Coronary artery (tissue), 2 donors: ENCODE results near the gene SLC27A4.
A peak's percentile ranks its signal among the peaks of the same experiment; 100 is the strongest.

Source experiments
- DNase-seq: peaks from one replicate; pipeline ENCODE4 v3.0.0-alpha.2; 2017; ENCODE audit warnings: low spot score
- H3K27ac ChIP-seq, 2 donors: fragments of 200-600 bp; sonication (generic); one replicate each; pipeline ENCODE4 v1.5.1; 2016 to 2019
- H3K4me3 ChIP-seq: fragments of 200-600 bp; sonication (generic); 2 replicates; pipeline ENCODE4 v1.5.1; 2016; ENCODE audit warnings: mild to moderate bottlenecking, moderate library complexity
- TF ChIP-seq, protein P1 (sequence below): fragments of 200-600 bp; sonication (generic); IDR thresholded peaks from one replicate; pipeline ENCODE4 v1.5.1; 2019; ENCODE audit warnings: antibody characterized with exemption

SLC27A4 gene

GRCh38 chr9:128340691-128341434 lies 536 bp downstream of the SLC27A4 start:
- no peak for DNase-seq
- peak overlapping the region; percentile 96 for H3K4me3 ChIP-seq
- TF ChIP-seq, protein P1, sequence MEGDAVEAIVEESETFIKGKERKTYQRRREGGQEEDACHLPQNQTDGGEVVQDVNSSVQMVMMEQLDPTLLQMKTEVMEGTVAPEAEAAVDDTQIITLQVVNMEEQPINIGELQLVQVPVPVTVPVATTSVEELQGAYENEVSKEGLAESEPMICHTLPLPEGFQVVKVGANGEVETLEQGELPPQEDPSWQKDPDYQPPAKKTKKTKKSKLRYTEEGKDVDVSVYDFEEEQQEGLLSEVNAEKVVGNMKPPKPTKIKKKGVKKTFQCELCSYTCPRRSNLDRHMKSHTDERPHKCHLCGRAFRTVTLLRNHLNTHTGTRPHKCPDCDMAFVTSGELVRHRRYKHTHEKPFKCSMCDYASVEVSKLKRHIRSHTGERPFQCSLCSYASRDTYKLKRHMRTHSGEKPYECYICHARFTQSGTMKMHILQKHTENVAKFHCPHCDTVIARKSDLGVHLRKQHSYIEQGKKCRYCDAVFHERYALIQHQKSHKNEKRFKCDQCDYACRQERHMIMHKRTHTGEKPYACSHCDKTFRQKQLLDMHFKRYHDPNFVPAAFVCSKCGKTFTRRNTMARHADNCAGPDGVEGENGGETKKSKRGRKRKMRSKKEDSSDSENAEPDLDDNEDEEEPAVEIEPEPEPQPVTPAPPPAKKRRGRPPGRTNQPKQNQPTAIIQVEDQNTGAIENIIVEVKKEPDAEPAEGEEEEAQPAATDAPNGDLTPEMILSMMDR = no peak
- H3K27ac ChIP-seq = peak overlapping the region in 1 of 2 donors; percentile 92

DNA sequence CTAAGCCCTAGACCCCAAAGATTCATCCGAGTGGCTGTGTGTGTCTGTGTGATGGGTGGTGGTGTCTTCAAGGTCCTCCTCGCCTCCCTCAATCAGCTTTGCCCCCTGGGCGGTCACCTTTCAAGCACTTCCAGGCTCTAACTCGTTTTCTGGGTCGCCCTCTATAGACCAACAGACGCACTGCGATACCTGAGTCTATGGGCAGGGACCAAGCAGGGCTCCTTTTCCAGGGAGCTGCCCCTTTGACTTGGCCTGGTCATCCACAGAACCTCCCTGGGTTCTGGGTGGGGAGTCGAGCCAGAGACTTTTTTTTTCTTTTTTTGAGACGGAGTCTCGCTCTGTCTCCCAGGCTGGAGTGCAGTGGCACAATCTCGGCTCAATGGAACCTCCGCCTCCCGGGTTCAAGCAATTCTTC lies 1.1 kb downstream of the SLC27A4 start:
- DNase-seq = no peak
- Histone ChIP-seq H3K27ac (no peak overlapping the region), H3K4me3 (peak overlapping the region; percentile 96)
- TF ChIP-seq, protein P1 = no peak

GRCh38 chr9:128342971-128343680 lies 2.8 kb downstream of the SLC27A4 start:
- Histone ChIP-seq H3K27ac (no peak overlapping the region), H3K4me3 (no peak overlapping the region)
- DNase-seq = no peak
- TF ChIP-seq, protein P1 = no peak

- Histone ChIP-seq H3K27ac (no peak overlapping the region), H3K4me3 (no peak overlapping the region)
- DNase-seq = no peak
- TF ChIP-seq, protein P1 = no peak
Measured at GRCh38 chr9:128343855-128344254, 3.5 kb downstream of the SLC27A4 start.

GRCh38 chr9:128344931-128345605 lies 4.7 kb downstream of the SLC27A4 start:
- no peak overlapping the region for H3K4me3 ChIP-seq
- TF ChIP-seq, protein P1 = no peak
- DNase-seq = no peak
- H3K27ac ChIP-seq = no peak overlapping the region

DNA sequence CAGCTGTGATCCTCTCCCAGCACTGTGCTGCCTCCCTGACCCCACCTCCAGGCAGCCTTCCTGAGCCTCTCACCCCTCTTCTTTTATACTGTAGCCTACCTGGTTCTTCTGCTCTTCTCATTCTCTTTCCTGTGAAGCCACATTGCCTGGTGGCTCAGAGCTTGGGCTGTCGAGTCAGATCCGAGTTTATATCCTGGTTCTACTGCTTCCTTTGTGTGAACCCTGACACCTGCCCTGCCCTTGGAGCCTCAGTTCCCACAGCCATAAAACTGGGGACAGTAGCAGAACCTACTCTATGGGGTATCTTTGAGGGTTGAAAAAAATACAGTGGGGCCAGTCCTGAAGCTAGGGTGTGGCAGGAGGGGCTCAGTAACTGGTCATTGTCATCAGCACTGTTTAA lies 8.8 kb downstream of the SLC27A4 start:
- Histone ChIP-seq H3K27ac (no peak overlapping the region), H3K4me3 (no peak overlapping the region)
- no peak for DNase-seq
- TF ChIP-seq, protein P1 = no peak
